C4-2B (cell line): ENCODE measurements around the gene CEP72.
"Not testable (repeated sequence)": the region's sequence is repeated elsewhere in the genome, so short reads cannot be mapped to it uniquely, and the experiment has no call there.

ENCODE experiments used
- H3K27ac ChIP-seq: fragments of 450-650 bp; 2 replicates; pipeline ENCODE4 v1.5.1; 2017
- ZFX ChIP-seq: fragments of 450-650 bp; IDR thresholded peaks from 2 replicates; pipeline ENCODE4 v1.6.1; 2017
- TF ChIP-seq, protein P1 (sequence below): fragments of 450-650 bp; conservative IDR thresholded peaks from 2 replicates; pipeline ENCODE4 v1.5.1; 2017; ENCODE audit warnings: mild to moderate bottlenecking

The CEP72 gene

DNA sequence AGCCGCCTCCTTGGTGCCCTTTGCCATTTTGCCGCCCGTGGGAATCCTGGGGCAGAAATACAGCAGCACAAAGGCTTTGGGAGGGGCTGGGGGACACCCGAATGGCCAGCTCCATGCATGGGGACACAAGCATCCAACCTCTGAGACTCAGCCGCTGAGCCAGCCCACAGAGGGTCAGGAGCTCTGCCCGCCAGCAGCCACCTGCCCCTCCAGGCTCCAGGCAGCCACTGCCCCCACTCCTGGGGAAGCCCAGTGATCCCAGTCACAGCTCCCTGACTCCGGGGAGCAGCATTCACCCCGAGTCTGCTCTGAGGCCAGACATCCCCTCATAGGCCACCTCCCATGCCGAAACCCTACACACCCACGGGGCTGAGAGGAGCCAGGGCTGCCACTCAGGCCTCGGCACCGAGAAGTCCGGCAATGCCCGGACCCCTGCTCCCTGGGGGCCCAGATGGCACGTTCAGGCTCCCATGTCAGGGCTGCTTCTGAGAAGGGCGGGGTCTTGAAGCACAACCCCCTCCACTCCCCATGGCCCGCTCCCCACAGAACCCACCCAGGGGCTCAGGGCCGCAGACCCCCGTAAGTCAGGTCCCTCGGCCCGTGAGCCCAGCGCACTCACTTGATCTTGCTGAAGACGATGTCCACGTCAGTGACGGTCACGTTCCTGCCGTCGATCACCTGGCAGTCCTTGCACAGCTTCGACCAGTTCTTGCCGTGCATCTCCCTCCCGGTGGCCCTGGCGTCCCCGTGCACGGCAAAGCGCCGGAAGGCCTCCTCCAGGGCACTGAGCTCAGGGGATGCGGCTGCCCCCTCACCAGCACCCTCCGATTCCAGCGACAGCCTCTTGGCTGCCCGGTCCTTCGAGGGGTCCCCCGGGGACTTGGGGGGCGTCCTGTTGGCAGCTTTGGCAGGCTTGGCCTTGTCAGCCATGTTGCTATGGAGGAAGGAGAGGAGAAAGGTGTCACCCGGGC is 65.3 kb downstream of the CEP72 start:
- H3K27ac ChIP-seq = no peak overlapping the region
- no peak for TF ChIP-seq ZFX
- TF ChIP-seq, protein P1, sequence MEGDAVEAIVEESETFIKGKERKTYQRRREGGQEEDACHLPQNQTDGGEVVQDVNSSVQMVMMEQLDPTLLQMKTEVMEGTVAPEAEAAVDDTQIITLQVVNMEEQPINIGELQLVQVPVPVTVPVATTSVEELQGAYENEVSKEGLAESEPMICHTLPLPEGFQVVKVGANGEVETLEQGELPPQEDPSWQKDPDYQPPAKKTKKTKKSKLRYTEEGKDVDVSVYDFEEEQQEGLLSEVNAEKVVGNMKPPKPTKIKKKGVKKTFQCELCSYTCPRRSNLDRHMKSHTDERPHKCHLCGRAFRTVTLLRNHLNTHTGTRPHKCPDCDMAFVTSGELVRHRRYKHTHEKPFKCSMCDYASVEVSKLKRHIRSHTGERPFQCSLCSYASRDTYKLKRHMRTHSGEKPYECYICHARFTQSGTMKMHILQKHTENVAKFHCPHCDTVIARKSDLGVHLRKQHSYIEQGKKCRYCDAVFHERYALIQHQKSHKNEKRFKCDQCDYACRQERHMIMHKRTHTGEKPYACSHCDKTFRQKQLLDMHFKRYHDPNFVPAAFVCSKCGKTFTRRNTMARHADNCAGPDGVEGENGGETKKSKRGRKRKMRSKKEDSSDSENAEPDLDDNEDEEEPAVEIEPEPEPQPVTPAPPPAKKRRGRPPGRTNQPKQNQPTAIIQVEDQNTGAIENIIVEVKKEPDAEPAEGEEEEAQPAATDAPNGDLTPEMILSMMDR = no peak

GRCh38 chr5:678521-678920 is 66.4 kb downstream of the CEP72 start:
- not testable (repeated sequence) for H3K27ac ChIP-seq

DNA sequence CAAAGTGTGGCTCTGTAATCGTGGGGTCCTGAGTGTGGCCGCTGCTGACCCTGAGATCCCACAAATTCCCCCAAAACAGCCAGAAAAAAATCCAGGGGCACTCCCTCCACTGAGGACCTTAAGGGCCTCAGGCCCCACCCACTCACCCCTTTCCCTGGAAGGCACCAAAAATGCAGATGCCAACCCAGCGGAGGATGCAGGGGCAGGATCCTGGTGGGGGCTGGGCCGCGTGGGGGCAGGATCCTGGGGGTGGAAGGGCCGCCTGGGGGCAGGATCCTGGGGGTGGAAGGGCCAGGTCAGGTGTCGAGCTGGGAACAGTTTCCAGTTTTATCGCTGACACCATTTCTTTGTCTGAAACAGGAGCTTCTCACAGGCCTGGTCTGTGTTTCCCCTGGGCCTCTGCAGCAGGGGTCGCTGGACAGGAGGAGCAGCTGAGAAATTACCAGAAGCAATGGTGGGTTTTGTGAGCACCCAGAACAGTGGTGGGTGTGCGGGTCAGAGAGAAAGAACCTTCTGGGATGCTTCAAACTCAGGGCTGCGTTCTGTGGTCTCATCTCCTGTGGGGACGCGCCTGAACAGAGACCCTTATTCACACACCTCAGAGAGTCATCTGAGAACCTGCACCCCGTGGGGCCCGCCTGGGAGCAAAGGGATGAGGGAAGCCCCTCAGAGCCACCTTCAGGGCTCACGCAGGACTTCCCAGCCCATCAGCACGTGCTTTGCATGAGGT is 67.2 kb downstream of the CEP72 start:
- H3K27ac ChIP-seq = not testable (repeated sequence)

DNA sequence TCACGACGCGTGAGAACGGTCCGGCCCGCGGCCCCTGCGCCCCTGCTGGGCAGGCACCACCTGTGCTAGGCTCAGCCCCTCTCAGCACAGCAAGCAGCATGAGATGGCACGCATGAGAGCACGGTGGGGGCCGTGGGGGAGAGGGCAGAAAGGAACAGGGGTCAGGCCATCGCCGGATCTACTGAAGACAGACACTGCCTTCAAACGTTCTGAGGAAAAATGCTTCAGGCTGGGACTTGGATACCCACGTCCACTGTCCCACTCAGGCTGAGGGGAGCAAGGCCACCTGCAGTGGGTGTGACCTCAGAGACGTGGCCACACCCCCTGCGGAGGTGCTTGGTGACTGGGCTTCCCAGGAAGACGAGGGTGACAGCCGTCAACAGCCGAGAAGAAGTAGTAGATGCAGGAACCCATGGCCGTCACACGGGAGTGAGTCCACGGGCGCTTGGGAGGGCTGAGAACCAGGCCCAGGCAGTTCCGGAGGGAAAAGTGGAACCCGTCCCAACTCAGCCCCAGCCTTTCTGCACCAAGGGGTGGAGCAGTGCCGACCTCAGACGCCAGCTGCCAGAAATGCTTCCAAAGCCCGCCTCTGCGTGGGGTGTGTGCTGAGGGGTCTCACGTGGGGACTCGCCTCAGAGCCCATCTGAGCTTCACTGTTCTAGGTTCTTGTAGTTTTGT is 68.1 kb downstream of the CEP72 start:
- not testable (repeated sequence) for H3K27ac ChIP-seq

- H3K27ac ChIP-seq = not testable (repeated sequence)
These were observed 68.7 kb downstream of the CEP72 start for GRCh38 chr5:680836-681235.

DNA sequence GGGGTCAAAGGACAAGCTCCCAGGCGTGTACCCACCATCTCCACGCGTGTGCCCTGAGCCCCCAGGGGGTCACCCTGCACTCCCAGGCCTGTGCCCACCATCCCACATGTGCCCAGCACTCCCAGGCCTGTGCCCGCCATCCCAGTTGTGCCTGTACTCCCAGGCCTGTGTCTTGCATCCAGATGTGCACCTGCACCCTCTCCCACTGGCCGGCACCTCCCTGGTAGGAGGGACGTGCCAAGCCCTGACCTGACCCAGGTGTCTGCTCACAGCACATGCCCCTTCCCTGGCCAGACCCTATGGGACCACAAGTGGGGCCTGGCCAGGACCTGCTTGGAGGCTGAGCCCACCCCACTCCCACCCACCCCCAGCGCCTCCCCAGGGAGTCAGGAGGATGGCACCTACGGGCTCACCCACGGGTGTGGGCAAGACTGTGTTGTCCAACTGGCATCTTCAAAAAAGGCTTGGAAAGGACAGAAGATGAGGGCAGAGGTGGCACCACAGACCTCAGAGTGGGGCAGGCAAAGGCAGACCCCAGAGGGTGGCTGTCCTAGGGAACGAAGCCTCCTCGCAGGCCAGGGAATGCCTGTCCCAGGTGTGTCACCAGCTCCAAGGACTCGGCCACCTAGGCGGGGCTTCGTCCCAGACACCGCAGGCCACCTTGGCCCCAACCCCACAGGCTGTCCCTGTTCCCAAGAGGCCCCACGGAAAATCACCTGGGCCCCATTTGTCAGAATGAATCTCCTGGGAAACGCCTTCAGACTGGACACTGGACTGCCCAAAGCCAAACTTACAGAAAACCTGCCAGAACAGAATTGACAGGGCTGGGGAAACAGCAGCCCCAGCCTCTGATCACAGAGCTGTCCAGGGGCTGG is 69.4 kb downstream of the CEP72 start:
- not testable (repeated sequence) for H3K27ac ChIP-seq

GRCh38 chr5:682216-682615 is 70.1 kb downstream of the CEP72 start:
- H3K27ac ChIP-seq = not testable (repeated sequence)

- not testable (repeated sequence) for H3K27ac ChIP-seq
These were observed 70.7 kb downstream of the CEP72 start for GRCh38 chr5:682651-683358.

GRCh38 chr5:683551-684481 is 71.7 kb downstream of the CEP72 start:
- H3K27ac ChIP-seq = no peak overlapping the region
- no peak for TF ChIP-seq ZFX
- TF ChIP-seq, protein P1 = no peak

GRCh38 chr5:684751-685216 is 72.6 kb downstream of the CEP72 start:
- TF ChIP-seq, protein P1 = no peak
- TF ChIP-seq ZFX = no peak
- no peak overlapping the region for H3K27ac ChIP-seq
